Measurements from ENCODE around the gene UMODL1. TPM values are rescaled to one million over a fixed set of nuclear protein-coding genes. Genes with fewer than 3 reads are reported as not detected.

UMODL1 gene
- total RNA-seq, 1 experiment from 2014 or later = not detected

- no TSS peak for BruUV-seq (replicated peaks)
- POLR2A ChIA-PET (ENCODE audit: unreplicated experiment) = no interaction called here
- Histone ChIP-seq H3K27me3 (ENCODE audit: insufficient read depth, low read depth) (no peaks in the 10 kb centered on the region), H3K4me2 (no peak overlapping the region), H3K4me1 (replicated peaks; ENCODE audit: insufficient read depth) (no peaks in the 10 kb centered on the region), H3K9me3 (ENCODE audit: insufficient read depth, low read depth) (no peaks in the 10 kb centered on the region), H3K79me2 (ENCODE audit: low read depth) (no peaks in the 10 kb centered on the region), H3K36me3 (ENCODE audit: low read depth) (no peaks in the 10 kb centered on the region), H3F3A (ENCODE audit: insufficient read depth, low read depth) (no peaks in the 10 kb centered on the region), H3K4me3 (no peak overlapping the region), H3K27ac (no peak overlapping the region), H3K9me2 (ENCODE audit: insufficient read depth) (no peaks in the 10 kb centered on the region), H4K20me1 (ENCODE audit: insufficient read depth) (no peaks in the 10 kb centered on the region), H2AFZ (no peak overlapping the region)
- no peak for DNase-seq
- TF ChIP-seq CTCF (conservative IDR thresholded peaks at IDR 0.05) (no peak), EZH2 (IDR thresholded peaks at IDR 0.05; ENCODE audit: low read depth) (no peak)
- intact Hi-C loops (cut with micrococcal nuclease; ENCODE audit: unreplicated experiment) = no loop called here
- CTCF ChIA-PET = no interaction called here
Observed at GRCh38 chr21:42028766-42029425, 42.2 kb upstream of the UMODL1 start.

- Histone ChIP-seq H3K27me3 (ENCODE audit: insufficient read depth, low read depth) (no peaks in the 10 kb centered on the region), H3K4me1 (replicated peaks; ENCODE audit: insufficient read depth) (no peaks in the 10 kb centered on the region), H2AFZ (no peak overlapping the region), H4K20me1 (ENCODE audit: insufficient read depth) (no peaks in the 10 kb centered on the region), H3K4me2 (no peak overlapping the region), H3K79me2 (ENCODE audit: low read depth) (no peaks in the 10 kb centered on the region), H3K27ac (no peak overlapping the region), H3K36me3 (ENCODE audit: low read depth) (no peaks in the 10 kb centered on the region), H3K9me2 (ENCODE audit: insufficient read depth) (no peaks in the 10 kb centered on the region), H3K9me3 (ENCODE audit: insufficient read depth, low read depth) (no peaks in the 10 kb centered on the region), H3F3A (ENCODE audit: insufficient read depth, low read depth) (no peaks in the 10 kb centered on the region), H3K4me3 (no peak overlapping the region)
- POLR2A ChIA-PET (ENCODE audit: unreplicated experiment) = no interaction called here
- no TSS peak for BruUV-seq (replicated peaks)
- intact Hi-C loops (cut with micrococcal nuclease; ENCODE audit: unreplicated experiment) = no loop called here
- TF ChIP-seq CTCF (conservative IDR thresholded peaks at IDR 0.05) (no peak), EZH2 (IDR thresholded peaks at IDR 0.05; ENCODE audit: low read depth) (no peak)
- DNase-seq = no peak
- CTCF ChIA-PET = no interaction called here
Observed at GRCh38 chr21:42030311-42030710, 40.8 kb upstream of the UMODL1 start.

- CTCF ChIA-PET = no interaction called here
- no peak for TF ChIP-seq CTCF (conservative IDR thresholded peaks at IDR 0.05)
- no peak for TF ChIP-seq EZH2 (IDR thresholded peaks at IDR 0.05; ENCODE audit: low read depth)
- H2AFZ ChIP-seq = no peak overlapping the region
- H4K20me1 ChIP-seq (ENCODE audit: insufficient read depth) = no peaks in the 10 kb centered on the region
- H3K4me3 ChIP-seq = no peak overlapping the region
- H3F3A ChIP-seq (ENCODE audit: insufficient read depth, low read depth) = no peaks in the 10 kb centered on the region
- H3K36me3 ChIP-seq (ENCODE audit: low read depth) = no peaks in the 10 kb centered on the region
- H3K79me2 ChIP-seq (ENCODE audit: low read depth) = no peaks in the 10 kb centered on the region
- no peak overlapping the region for H3K4me2 ChIP-seq
- no peaks in the 10 kb centered on the region for H3K9me3 ChIP-seq (ENCODE audit: insufficient read depth, low read depth)
- DNase-seq = no peak
- no peaks in the 10 kb centered on the region for H3K27me3 ChIP-seq (ENCODE audit: insufficient read depth, low read depth)
- no TSS peak for BruUV-seq (replicated peaks)
- H3K27ac ChIP-seq = no peak overlapping the region
- intact Hi-C loops (cut with micrococcal nuclease; ENCODE audit: unreplicated experiment) = no loop called here
- H3K4me1 ChIP-seq (replicated peaks; ENCODE audit: insufficient read depth) = no peaks in the 10 kb centered on the region
- POLR2A ChIA-PET (ENCODE audit: unreplicated experiment) = interaction anchor here (0.6 kb wide), 1 partner anchor 88 kb away, joined by 11 read pairs; no protein-coding TSS in a partner anchor
- H3K9me2 ChIP-seq (ENCODE audit: insufficient read depth) = no peaks in the 10 kb centered on the region
Observed at GRCh38 chr21:42031241-42031640, 39.9 kb upstream of the UMODL1 start.
